HepG2 (cell line): ENCODE data around the gene NIT2. TPM values are rescaled to one million over a fixed set of nuclear protein-coding genes. Genes with fewer than 3 reads are reported as not detected.

Source experiments
- ETV5 ChIP-seq: IDR thresholded peaks from 2 replicates; pipeline ENCODE4 v1.6.1; 2018; ENCODE audit warnings: missing biosample characterization, missing genetic modification reagents, inconsistent platforms, borderline replicate concordance
- FOXO4 ChIP-seq: sonication (generic); formaldehyde crosslinking; conservative IDR thresholded peaks from 2 replicates; pipeline ENCODE4 v1.8.1; 2023; ENCODE audit warnings: missing genetic modification reagents
- GFI1 ChIP-seq: sonication (generic); formaldehyde crosslinking; IDR thresholded peaks from 2 replicates; pipeline ENCODE4 v1.5.0; 2020; ENCODE audit warnings: missing genetic modification reagents, mild to moderate bottlenecking, borderline replicate concordance
- HDAC1 ChIP-seq: sonication (generic); formaldehyde crosslinking; IDR thresholded peaks from 2 replicates; pipeline ENCODE4 v1.5.1; 2020; ENCODE audit warnings: mild to moderate bottlenecking, missing genetic modification reagents
- MTERF4 ChIP-seq: sonication (generic); formaldehyde crosslinking; IDR thresholded peaks from 2 replicates; pipeline ENCODE4 v1.8.0; 2023; ENCODE audit warnings: mild to moderate bottlenecking, missing genetic modification reagents
- REST ChIP-seq, 2 experiments: IDR thresholded peaks; 2 replicates each; pipeline ENCODE4 v1.6.1; 2011 to 2012; ENCODE audit warnings: low read length in 2 of 2, borderline replicate concordance in 1 of 2, low read depth in 1 of 2, mild to moderate bottlenecking in 1 of 2, moderate library complexity in 1 of 2
- SALL1 ChIP-seq: sonication (generic); formaldehyde crosslinking; IDR thresholded peaks from 2 replicates; pipeline ENCODE4 v1.8.0; 2022; ENCODE audit warnings: mild to moderate bottlenecking, missing genetic modification reagents
- SRSF4 ChIP-seq: fragments of 200-400 bp; formaldehyde crosslinking; IDR thresholded peaks from one replicate; pipeline ENCODE4 v1.6.1; 2018; ENCODE audit warnings: mild to moderate bottlenecking, low read depth, low read length, moderate library complexity; ENCODE audit not compliant: poor library complexity, severe bottlenecking
- THRA ChIP-seq: sonication (generic); formaldehyde crosslinking; IDR thresholded peaks from 2 replicates; pipeline ENCODE4 v1.4.0; 2020; ENCODE audit warnings: missing genetic modification reagents, borderline replicate concordance
- TRAFD1 ChIP-seq: sonication (generic); formaldehyde crosslinking; IDR thresholded peaks from 2 replicates; pipeline ENCODE4 v1.5.1; 2020; ENCODE audit warnings: missing genetic modification reagents, mild to moderate bottlenecking, borderline replicate concordance
- ZFYVE20 ChIP-seq: sonication (generic); formaldehyde crosslinking; IDR thresholded peaks from 2 replicates; pipeline ENCODE4 v1.8.0; 2023; ENCODE audit warnings: low read depth, mild to moderate bottlenecking, moderate library complexity, missing genetic modification reagents, borderline replicate concordance
- ZNF121 ChIP-seq: sonication (generic); formaldehyde crosslinking; IDR thresholded peaks from 2 replicates; pipeline ENCODE4 v1.5.0; 2020; ENCODE audit warnings: mild to moderate bottlenecking, missing genetic modification reagents
- ZNF224 ChIP-seq: sonication (generic); formaldehyde crosslinking; IDR thresholded peaks from 2 replicates; pipeline ENCODE4 v1.5.0; 2020; ENCODE audit warnings: mild to moderate bottlenecking, missing genetic modification reagents
- ZNF503 ChIP-seq: sonication (generic); formaldehyde crosslinking; IDR thresholded peaks from 2 replicates; pipeline ENCODE4 v1.4.0; 2020; ENCODE audit warnings: missing genetic modification reagents
- ZSCAN29 ChIP-seq: sonication (generic); formaldehyde crosslinking; conservative IDR thresholded peaks from 2 replicates; pipeline ENCODE4 v1.4.0; 2020; ENCODE audit warnings: mild to moderate bottlenecking, missing genetic modification reagents
- polyA plus RNA-seq, 8 experiments: library from polyadenylated mRNA; depleted of rRNA in 3 of 8; stranded (reverse) in 7 of 8; unstranded in 1 of 8; fragments of >200 nt; fragmentation: Illumina TruSeq in 4 of 8; extraction: Trizol in 4 of 8; gene quantifications; 2 replicates each; pipeline versions ENCODE4 v1.2.1 to v1.2.3, GENCODE V29; 2011 to 2016; ENCODE audit warnings: low read depth in 4 of 8, missing spikeins in 1 of 8, mixed read lengths in 1 of 8; ENCODE audit not compliant: insufficient read depth in 1 of 8
- total RNA-seq, 5 experiments: library from RNA; depleted of rRNA; stranded (reverse); fragments of >200 nt; fragmentation: Illumina TruSeq; extraction: Trizol; gene quantifications; 2 replicates each; pipeline ENCODE4 v1.2.3, GENCODE V29; 2016; ENCODE audit warnings: low read depth in 1 of 5

NIT2 gene
- total and polyA plus RNA-seq, 2 of the 13 experiments (the other 11 are each of a cell fraction or from before 2014, with no cell fraction given), result 43.4 to 49.1 TPM

- peak; percentile 34; the same call in 1 of the 2 replicates for TF ChIP-seq THRA (CRISPR knock-in tag)
- no peak for TF ChIP-seq REST (IDR thresholded peaks at IDR 0.05; ENCODE audit: borderline replicate concordance in 1 of 2, low read depth in 1 of 2, low read length in 2 of 2)
- TF ChIP-seq MTERF4 (CRISPR knock-in tag), result 0 out of 2 replicates have a peak, but pooled peaks have one; percentile 46
- no peak for TF ChIP-seq GFI1 (CRISPR knock-in tag)
- TF ChIP-seq SALL1 (CRISPR knock-in tag), result peak; percentile 34; the same call in 1 of the 2 replicates
- no peak for TF ChIP-seq ZFYVE20
- peak; percentile 63; the same call in 1 of the 2 replicates for TF ChIP-seq ZNF503
- no peak; the same call in 1 of the 2 replicates for TF ChIP-seq ZNF121 (CRISPR knock-in tag)
- TF ChIP-seq SRSF4, result no peak
- no peak for TF ChIP-seq ZSCAN29 (CRISPR knock-in tag)
- TF ChIP-seq FOXO4 (CRISPR knock-in tag), result no peak
- TF ChIP-seq ETV5 (CRISPR knock-in tag), result no peak; the same call in none of the 2 replicates
- peak; percentile 55 for TF ChIP-seq HDAC1 (CRISPR knock-in tag)
- no peak for TF ChIP-seq TRAFD1 (CRISPR knock-in tag)
- TF ChIP-seq ZNF224, result no peak
These were observed at the start of gene NIT2 (continued) for GRCh38 chr3:100334488-100335351.
